HG02798 (cell line): ENCODE results near the gene ACBD3.
A peak's percentile ranks its signal among the peaks of the same experiment; 100 is the strongest.
"Not testable (repeated sequence)": the region's sequence is repeated elsewhere in the genome, so short reads cannot be mapped to it uniquely, and the experiment has no call there.

Source experiments
- ATAC-seq: cut with Tn5 transposase; IDR thresholded peaks from one replicate; pipeline ENCODE4 v1.9.1; 2021; ENCODE audit warnings: mild to moderate bottlenecking; ENCODE audit not compliant: unreplicated experiment, poor library complexity

ACBD3 gene

GRCh38 chr1:226202666-226203065, 16.1 kb upstream of the ACBD3 start:
- ATAC-seq: not testable (repeated sequence)

DNA sequence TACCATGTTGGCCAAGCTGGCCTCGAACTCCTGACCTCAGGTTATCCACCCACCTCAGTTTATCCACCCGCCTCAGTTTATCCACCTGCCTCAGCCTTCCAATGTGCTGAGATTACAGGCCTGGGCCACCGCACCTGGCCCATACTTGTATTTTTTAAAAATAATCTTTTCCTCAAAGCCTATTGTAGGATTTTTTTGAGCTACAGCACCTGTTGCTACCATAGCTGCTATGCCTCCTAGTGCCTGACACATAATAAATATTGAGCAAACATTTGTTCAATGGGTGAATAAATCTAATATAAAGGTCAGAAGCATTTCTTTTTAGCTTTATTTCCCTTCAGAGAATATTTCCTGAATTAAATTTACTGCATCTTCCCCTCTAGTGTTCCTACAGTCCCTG, 15.7 kb upstream of the ACBD3 start:
- no peak for ATAC-seq

- no peak for ATAC-seq
Observed at GRCh38 chr1:226201029-226201593, 14.6 kb upstream of the ACBD3 start.

GRCh38 chr1:226199971-226200370, 13.4 kb upstream of the ACBD3 start:
- no peak for ATAC-seq

- ATAC-seq: no peak
Observed at GRCh38 chr1:226195144-226195543, 8.6 kb upstream of the ACBD3 start.

DNA sequence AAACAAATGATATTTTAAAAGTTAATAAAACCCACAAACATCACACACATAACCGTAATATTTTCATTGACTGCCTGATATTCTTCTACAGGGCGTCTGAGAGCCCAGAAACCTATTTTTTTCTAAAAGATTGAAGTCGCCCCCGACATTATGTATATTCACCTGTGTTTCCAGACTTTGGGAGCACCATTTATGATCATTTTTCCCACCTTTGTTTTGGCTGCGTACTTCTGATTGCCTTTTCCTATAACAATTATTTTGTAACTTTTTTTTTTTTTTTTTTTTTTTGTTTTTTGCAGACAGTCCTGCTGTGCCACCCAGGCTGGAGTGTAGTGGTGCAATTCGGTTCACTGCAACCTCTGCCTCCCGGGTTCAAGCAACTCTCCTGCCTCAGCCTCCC, 839 bp upstream of the ACBD3 start:
- ATAC-seq: no peak

- no peak for ATAC-seq
Observed at GRCh38 chr1:226187019-226187322, 430 bp upstream of the ACBD3 start.

DNA sequence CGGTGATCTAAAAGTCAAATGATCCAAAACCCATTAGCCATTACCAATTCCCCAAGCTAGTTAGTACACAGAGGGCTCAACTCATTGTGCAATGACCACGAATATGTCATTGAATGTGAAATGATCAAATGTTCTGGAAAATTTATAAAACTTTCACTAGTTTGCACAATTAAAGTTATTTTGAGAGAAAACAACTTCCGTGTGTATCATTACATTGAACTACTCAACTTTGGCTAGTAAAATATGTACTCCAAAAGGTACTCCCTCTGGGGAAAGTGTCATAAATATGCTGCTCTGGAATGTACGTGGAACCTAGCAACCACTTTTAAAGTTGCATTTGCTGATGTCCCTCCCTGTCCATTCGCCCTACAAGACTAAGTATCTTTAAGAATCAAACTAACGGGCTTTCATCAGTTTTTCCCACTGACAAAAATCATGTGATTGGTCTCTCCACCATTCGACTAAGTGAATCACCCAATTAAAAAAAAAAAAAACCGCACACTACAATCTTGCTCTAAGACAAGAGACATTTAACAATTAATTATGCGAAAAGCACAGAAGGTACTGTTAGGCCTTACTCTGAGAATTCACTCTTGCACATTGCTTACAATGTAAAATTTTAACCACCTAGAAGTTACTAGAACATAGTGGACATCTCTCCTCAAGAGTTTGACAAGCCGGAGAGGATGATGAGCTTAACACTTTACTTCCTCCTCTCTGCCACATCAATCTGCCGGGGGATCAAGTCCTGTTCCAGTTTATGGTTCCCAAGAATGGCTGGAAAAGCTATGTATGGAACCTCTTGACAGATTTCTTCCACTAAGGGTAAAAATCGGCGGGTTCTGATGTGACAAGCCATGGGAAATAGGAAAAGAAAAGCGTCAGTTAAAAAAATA, 1.2 kb downstream of the ACBD3 start:
- ATAC-seq: no peak

GRCh38 chr1:226181996-226182714, 4.4 kb downstream of the ACBD3 start:
- ATAC-seq: no peak

DNA sequence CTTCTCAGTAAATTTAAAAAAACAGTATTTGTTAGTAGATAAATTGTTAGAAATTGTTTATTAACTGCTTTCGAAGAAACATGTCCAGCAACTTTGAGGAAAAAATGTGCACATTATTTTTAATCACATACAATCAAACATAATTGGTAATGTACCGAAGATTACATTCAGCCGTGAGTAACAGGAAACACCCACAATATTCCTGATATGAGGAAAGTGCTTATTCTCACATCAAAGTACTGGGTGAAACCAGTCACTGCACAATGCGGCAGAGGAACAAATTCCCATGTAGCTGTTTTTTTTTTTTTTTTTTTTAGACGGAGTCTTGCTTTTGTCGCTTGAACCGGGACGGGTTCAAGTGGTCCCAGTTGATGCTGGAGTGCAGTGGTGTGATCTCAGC, 9.7 kb downstream of the ACBD3 start:
- ATAC-seq: no peak

DNA sequence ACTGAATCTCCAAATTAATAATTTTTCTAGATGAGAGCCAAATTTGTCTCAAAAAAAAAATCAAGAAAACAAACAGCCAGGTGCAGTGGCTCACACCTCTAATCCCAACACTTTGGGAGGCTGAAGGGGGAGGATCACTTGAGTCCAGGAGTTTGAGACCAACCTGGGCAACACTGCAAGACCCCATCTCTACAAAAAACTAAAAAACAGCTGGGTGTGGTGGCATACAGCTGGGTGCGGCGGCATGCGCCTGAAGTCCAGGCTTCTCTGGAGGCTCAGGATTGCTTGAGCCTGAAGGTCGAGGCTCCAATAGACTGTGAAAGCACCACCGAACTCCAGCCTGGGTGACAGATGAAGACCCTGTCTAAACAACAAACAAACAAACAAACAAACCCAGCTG, 14.0 kb downstream of the ACBD3 start:
- ATAC-seq: no peak

GRCh38 chr1:226166341-226166740, 20.2 kb downstream of the ACBD3 start:
- ATAC-seq: no peak

GRCh38 chr1:226164154-226164553, 22.4 kb downstream of the ACBD3 start:
- ATAC-seq: no peak

DNA sequence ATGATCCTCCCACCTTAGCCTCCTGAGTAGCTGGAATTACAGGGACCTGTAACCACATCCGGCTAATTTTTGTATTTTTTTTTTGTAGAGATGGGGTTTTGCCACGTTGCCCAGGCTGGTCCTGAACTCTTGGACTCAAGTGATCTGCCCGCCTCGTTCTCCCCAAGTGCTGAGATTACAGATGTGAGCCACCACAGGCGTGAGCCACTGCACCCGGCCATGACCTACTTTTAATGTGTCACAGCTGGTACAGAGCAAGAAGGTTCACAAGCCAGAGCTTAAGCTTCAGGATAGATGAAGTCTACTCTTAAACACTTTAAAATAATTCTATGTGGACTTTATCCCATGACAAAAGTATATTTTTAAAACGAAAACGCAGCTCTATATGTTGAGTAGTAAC, 23.6 kb downstream of the ACBD3 start:
- no peak for ATAC-seq

GRCh38 chr1:226158983-226159382, 27.6 kb downstream of the ACBD3 start:
- ATAC-seq: no peak

DNA sequence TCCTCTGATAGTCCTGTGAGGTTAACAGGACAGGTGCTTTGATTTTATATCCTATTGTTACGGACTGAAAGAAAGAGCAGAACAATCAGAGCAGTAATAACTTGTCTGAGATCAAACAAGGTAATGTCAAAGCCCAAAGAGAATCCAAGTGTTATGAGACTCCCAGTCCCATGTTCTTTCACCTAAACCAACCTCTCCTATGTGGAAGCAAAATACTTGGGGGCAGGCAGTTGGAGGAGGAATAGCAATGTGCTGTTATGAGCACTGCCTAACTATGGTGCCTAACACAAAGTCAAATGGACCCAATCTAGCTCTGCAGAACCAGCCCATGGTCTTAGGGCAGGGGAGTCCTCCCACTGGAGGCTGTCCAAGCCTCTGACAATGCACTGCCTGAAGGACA, 28.1 kb downstream of the ACBD3 start:
- no peak for ATAC-seq

DNA sequence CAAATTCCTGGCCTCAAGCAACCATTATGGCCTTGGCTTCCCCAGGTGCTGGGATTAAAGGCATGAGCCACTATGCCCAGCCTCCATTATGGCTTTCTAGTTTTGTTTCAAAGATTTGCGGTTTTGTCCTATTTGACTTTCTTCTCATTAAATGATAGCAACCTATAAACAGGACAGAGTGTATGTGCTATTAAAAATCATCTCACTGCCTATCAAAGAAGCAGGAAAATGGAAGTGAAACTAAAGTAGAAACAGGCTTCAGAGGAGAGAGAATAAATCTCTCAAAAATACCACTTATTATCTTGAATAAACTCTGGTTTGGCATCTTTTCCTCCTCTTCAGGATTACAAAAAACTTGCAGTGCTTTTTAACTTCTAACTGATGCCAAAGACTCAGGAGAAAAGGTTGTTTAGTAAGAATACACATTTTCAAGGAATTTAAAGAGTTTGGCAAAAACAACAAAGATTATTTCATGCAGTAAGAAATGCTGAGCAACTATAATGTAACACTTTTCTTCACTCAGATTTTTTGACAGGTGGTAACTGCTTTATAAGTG, 28.7 kb downstream of the ACBD3 start:
- no peak for ATAC-seq

- no peak for ATAC-seq
Observed at GRCh38 chr1:226154593-226154992, 31.9 kb downstream of the ACBD3 start.

GRCh38 chr1:226149806-226150205, 36.7 kb downstream of the ACBD3 start:
- no peak for ATAC-seq

DNA sequence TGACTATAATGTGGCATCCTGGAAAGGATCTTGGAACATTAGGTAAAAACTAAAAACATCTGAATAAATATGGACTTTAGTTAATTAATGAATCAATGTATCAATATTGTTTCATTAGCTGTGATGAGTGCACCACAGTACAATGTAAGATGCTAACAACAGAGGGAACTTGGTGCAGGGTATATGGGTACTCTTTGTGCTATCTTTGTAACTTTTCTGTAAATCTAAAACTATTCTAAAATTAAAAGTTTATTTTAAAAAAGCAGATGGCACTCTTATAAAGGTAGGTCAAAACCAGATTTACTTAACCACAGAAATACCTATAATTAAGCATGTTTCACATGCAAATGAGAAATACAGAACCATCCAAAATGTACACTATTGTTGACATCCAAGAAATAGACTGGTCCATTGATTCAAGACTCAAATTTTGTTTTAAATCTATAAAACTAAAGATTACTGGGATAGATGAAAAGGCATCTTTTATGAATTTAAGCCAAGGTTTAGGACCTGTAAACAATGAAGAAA, 38.4 kb downstream of the ACBD3 start:
- peak; percentile 44 for ATAC-seq

DNA sequence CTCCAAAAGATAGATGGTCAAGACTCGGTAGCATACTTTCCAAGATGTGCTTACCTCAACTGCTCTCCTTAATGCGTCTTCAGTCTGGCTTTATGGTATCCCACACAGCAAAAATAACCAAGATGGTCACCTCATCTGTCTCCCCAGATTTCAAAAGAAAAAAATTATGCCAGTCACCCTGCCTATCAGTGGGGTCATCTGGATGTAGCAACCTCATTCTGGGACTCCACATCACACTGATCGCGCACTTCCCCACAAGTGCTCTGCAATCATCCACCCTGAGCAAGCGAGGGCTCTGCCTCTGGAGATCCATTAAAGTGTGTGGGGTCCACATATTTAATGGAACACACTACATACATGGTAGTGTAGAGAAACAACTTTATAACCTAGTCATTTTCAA, 42.5 kb downstream of the ACBD3 start:
- no peak for ATAC-seq
